ENCODE results near the gene FYN.

Gene FYN

DNA sequence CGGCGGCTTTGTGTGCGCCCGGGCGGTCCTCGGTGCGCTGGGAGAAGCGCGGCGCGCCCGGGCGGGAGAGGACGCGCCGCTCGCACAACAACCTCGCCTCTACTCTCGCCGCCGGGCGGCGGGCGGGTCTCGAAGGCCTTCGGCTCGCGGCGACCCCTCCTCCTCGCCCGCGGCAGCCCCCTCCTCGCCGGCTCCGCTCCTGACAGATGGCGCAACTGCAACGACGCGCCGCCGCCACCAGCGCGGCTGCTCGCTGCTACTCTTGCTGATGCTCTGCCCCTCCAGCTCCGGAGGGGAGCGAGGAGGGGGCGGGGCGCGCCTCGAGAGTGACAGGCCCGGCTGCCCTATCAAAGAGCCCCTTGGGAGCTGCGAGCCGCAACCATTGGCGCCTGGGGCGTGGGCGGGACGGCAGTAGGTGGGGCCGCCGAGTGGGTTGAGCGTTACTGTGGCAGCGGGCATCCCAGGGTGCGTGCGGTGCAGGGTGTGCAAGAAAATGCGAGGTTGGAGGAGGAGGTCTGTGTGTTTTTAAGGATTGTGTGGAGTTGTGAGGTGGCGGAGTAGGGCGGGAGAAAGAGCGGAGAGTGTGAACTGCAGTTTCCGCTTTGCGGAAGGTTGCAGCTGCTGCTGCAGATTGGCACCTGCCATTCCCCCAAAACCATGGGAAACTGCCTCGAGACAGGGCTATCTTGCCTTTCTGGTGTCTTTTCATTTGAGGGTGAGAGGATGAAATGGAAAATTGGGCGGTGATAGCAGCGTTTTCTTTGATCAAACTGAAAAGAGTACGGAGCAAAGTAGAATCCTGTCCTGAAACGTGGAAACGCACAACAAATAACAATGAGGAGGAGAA is at the start of gene FYN:
TSS of gene FYN (minus strand) at position 275 of the 847 bp plus-strand sequence. CDS start 153,401 bp downstream, outside the sequence.
- peaks cover 3% of the 10 kb centered on the region for H3K36me3 Mint-ChIP-seq (ENCODE audit: low read depth)
- no peaks in the 10 kb centered on the region for H3K9me3 Mint-ChIP-seq
- H3K27ac Mint-ChIP-seq: peak within 1 kb of the TSS; percentile 84 to 96 (median 89)
- peak within 1 kb of the TSS; percentile 94 to 96 (median 95) for H3K4me3 Mint-ChIP-seq
- TF ChIP-seq, protein P1, sequence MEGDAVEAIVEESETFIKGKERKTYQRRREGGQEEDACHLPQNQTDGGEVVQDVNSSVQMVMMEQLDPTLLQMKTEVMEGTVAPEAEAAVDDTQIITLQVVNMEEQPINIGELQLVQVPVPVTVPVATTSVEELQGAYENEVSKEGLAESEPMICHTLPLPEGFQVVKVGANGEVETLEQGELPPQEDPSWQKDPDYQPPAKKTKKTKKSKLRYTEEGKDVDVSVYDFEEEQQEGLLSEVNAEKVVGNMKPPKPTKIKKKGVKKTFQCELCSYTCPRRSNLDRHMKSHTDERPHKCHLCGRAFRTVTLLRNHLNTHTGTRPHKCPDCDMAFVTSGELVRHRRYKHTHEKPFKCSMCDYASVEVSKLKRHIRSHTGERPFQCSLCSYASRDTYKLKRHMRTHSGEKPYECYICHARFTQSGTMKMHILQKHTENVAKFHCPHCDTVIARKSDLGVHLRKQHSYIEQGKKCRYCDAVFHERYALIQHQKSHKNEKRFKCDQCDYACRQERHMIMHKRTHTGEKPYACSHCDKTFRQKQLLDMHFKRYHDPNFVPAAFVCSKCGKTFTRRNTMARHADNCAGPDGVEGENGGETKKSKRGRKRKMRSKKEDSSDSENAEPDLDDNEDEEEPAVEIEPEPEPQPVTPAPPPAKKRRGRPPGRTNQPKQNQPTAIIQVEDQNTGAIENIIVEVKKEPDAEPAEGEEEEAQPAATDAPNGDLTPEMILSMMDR (IDR thresholded peaks at IDR 0.05; ENCODE audit: unreplicated experiment in 3 of 3): peak; percentile 44 to 50 (median 46)
- peaks cover 8% of the 10 kb centered on the region for H3K27me3 Mint-ChIP-seq (ENCODE audit: low read depth)
- H3K4me1 Mint-ChIP-seq: peaks cover 34% of the 10 kb centered on the region

GRCh38 chr6:111922454-111923297 is 49.4 kb upstream of the FYN start:
- peaks cover 36% of the 10 kb centered on the region for H3K4me1 Mint-ChIP-seq
- H3K4me3 Mint-ChIP-seq: no peak overlapping the region
- TF ChIP-seq, protein P1 (IDR thresholded peaks at IDR 0.05; ENCODE audit: unreplicated experiment in 3 of 3): no peak
- no peak overlapping the region for H3K27ac Mint-ChIP-seq
- H3K9me3 Mint-ChIP-seq: no peaks in the 10 kb centered on the region
- H3K27me3 Mint-ChIP-seq (ENCODE audit: low read depth): no peaks in the 10 kb centered on the region
- no peaks in the 10 kb centered on the region for H3K36me3 Mint-ChIP-seq (ENCODE audit: low read depth)

GRCh38 chr6:111921103-111921502 is 47.9 kb upstream of the FYN start:
- Mint-ChIP-seq H3K27ac (no peak overlapping the region), H3K4me1 (peaks cover 29% of the 10 kb centered on the region), H3K36me3 (ENCODE audit: low read depth) (no peaks in the 10 kb centered on the region), H3K9me3 (no peaks in the 10 kb centered on the region), H3K4me3 (no peak overlapping the region), H3K27me3 (ENCODE audit: low read depth) (no peaks in the 10 kb centered on the region)
- TF ChIP-seq, protein P1 (IDR thresholded peaks at IDR 0.05; ENCODE audit: unreplicated experiment in 3 of 3): no peak

- Mint-ChIP-seq H3K27ac (peak overlapping the region in 1 of 3 experiments; percentile 22), H3K36me3 (ENCODE audit: low read depth) (no peaks in the 10 kb centered on the region), H3K4me1 (peaks cover 29% of the 10 kb centered on the region), H3K4me3 (no peak overlapping the region), H3K9me3 (no peaks in the 10 kb centered on the region), H3K27me3 (ENCODE audit: low read depth) (no peaks in the 10 kb centered on the region)
- TF ChIP-seq, protein P1 (IDR thresholded peaks at IDR 0.05; ENCODE audit: unreplicated experiment in 3 of 3): no peak
These were observed 47.3 kb upstream of the FYN start for GRCh38 chr6:111920578-111920977.

GRCh38 chr6:111918825-111919224 is 45.6 kb upstream of the FYN start:
- H3K36me3 Mint-ChIP-seq (ENCODE audit: low read depth): no peaks in the 10 kb centered on the region
- no peak overlapping the region for H3K4me3 Mint-ChIP-seq
- no peaks in the 10 kb centered on the region for H3K27me3 Mint-ChIP-seq (ENCODE audit: low read depth)
- H3K27ac Mint-ChIP-seq: peak overlapping the region in 1 of 3 experiments; percentile 56
- H3K9me3 Mint-ChIP-seq: no peaks in the 10 kb centered on the region
- TF ChIP-seq, protein P1 (IDR thresholded peaks at IDR 0.05; ENCODE audit: unreplicated experiment in 3 of 3): no peak
- peaks cover 29% of the 10 kb centered on the region for H3K4me1 Mint-ChIP-seq

All from nephron (organoid).